Endometrium (tissue), 2 donors: ENCODE measurements around the gene GALNT7.

Experiments used
- FAIRE-seq: peaks from 2 replicates; lab custom pipeline; 2012; peaks lifted over from hg19 to GRCh38; lab: Jason Lieb, UNC
- donor health status: control.
- donor health status: control.

The GALNT7 gene

DNA sequence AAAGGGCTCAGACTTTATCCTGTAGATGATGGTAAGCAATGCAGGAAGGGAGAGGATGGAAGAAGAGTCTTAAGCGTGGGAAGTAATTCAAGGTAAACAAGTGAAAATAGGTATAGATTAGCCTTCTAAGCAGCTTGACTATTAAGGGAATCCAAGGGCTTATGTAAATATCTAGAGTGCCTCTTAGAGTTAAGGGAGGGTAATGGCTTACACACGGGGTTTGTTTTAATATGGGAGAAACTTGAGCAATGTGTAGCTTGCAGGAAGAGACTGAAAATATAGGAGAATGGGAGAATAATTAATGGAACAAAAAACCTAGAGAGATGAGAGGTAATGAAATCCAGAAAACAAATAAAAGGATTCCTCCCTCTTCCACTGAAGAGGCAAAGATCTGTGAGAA is 189.3 kb downstream of the GALNT7 start:
- FAIRE-seq: no peak

DNA sequence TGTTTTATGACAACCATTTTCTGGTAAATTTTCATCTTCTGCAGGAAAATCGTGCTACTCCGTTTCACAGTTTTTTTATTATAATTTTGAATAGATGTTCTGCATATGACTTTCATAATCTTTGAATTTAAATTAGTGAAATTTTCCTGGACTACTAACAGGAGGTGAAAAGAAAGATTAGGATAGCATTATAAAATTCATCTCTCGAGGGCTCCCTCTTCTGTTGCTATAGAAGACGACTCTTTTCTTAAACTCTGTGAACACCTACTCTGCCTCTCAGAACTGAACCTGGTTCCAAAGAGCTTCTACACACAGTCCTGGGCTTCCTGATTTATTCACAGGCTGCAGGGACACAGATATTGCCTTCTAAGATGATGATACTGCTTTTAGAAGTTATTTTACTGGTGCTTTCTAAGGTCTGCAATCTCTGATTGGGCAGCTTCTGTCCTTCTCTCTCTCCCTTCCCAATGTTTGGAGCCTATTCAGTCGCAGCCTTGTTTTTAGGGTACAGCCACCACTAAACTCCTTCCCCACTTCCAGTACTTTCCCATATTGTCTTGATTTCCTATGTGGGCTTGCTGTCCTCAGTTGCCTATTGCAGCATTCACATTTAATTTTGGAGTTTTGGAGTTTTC is 192.1 kb downstream of the GALNT7 start:
- peak; percentile 76 for FAIRE-seq

DNA sequence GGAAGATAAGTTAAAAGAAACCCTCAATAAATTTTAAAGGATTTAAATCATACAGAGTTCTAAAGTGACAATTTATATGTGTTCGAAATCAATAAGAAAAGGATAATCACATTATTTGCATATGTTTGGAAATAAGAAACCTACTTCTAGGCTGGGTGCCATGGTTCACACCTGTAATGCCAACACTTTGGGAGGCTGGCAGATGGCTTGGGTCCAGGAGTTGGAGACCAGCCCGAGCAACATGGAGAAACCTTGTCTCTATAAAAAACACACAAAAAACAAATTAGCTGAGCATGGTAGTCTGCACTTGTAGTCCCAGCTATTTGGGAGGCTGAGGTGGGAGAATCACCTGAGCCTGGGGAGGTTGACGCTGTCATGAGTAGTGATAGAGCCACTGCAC is 194.1 kb downstream of the GALNT7 start:
- no peak for FAIRE-seq

DNA sequence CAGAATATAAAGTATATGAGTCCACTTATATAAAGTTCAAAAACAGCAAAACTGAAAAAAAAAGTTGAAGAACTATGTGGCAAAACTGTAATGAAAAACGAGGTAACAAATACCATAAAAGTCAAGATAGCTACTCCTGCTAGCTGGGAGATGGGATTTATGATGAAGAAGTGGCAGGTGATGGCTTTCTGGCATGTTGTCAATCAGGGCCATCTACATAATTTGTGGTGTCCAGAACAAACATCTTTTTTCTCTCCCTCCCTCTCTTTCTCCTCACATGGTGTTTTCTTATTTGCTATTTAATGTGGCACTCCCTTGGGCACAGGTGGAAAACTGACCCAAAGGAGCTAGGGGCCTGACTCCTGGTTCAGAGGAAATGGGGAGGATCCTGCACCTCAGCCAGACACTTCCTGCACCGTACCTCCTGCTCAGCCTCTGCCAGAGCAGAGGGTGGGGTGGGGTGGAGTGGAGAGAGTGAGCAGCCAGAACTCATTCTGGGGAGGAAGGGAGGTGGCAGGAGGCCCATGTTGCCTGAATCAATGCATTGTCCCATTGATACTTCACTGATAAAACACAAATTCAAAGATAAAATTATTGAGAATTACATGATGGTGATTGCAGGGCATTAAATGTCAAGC is 196.9 kb downstream of the GALNT7 start:
- FAIRE-seq: no peak

DNA sequence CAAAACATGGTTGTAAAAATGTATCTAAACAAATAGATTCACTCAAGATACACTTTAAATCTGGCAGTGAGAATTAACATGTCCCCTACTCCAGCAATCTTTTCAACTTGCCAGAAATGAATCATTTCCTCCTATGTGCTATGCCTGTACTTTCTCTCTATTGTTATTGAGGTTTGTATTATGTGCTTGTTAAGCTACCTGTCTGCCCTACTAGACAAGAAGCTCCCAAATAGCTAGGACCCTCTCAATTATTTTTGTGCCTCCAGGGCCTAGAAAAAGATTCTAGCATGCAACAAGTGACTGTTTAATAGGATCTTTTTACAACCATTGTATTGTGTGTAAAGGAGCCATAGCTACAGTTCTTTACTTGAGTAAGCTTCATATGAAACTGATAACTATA is 198.7 kb downstream of the GALNT7 start:
- no peak for FAIRE-seq

DNA sequence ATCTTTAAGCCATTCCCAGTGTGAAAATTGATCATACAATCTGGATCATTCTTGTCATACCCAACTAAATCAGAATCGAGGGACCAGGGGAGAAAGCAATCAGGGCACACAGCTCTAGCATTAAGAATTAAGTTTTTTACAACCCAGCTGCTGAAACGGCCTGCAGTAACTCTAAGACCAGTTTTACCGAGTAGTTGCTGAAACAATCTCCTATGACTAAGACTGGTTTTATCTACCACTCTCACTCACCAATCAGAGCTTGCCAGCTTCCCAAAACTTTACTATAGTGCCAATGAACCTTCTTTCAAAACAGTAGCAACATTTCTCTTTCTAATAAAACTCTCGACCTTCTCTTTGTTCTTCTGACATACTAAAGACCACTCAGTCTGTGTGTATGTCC is 199.3 kb downstream of the GALNT7 start:
- no peak for FAIRE-seq

DNA sequence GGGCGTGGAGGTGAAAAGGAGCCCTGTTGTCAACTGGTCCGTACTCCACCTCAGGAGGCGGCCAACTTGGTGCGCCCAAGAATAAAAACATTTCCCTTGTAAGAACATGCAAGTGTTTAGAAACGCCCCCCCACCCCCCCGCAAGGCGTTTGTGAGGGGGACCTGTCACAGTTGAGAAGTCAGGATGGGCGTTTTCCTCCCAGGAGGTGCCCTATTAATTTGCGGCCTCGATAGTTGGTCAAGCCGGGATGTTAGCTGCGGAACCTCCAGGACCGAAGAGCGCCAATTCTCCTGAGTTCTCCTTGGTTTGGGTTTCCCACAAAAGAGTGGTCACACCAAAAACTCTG is 201.5 kb downstream of the GALNT7 start:
- no peak for FAIRE-seq

DNA sequence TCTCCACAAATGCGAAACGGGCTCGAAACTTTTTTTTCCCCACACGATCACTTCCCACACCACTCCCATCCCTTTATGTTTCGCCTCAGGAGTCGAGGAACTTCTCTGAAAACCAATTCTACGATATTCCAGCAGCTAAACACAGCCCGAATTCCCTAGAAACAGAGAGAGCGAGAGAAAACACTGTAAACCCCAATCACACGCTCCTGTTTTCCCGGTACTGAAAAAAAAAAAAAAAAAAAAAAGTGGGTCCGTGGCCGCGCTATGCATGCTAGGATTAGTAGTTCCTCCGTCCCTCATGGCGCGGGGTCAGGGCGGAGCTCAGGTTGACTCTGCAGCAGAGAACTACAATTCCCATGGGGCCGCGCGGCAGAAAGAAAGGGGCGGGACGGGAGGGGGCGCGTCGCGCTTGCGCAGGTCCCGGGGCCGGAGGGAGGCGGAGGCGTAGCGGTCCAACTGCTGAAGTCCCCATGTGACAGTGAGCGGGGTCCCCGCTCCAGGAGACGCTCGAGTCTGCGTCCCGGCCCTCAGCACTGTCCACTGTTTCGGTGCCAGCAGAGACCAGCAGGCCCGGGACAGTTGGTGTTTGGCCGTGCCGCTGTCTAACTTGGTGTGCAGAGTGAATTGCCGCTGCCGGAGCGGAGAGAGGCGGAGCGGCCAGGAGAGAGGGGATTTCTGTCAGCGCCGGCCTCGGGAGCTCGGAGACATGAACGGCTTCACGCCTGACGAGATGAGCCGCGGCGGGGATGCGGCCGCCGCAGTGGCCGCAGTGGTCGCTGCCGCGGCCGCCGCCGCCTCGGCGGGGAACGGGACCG is 202.1 kb downstream of the GALNT7 start, which contains the start of gene SAP30:
Gene SAP30 (plus strand): TSS at position 478 of the 815 bp plus-strand sequence. CDS start 229 bp downstream, at position 707.
- FAIRE-seq: peak; percentile 92

DNA sequence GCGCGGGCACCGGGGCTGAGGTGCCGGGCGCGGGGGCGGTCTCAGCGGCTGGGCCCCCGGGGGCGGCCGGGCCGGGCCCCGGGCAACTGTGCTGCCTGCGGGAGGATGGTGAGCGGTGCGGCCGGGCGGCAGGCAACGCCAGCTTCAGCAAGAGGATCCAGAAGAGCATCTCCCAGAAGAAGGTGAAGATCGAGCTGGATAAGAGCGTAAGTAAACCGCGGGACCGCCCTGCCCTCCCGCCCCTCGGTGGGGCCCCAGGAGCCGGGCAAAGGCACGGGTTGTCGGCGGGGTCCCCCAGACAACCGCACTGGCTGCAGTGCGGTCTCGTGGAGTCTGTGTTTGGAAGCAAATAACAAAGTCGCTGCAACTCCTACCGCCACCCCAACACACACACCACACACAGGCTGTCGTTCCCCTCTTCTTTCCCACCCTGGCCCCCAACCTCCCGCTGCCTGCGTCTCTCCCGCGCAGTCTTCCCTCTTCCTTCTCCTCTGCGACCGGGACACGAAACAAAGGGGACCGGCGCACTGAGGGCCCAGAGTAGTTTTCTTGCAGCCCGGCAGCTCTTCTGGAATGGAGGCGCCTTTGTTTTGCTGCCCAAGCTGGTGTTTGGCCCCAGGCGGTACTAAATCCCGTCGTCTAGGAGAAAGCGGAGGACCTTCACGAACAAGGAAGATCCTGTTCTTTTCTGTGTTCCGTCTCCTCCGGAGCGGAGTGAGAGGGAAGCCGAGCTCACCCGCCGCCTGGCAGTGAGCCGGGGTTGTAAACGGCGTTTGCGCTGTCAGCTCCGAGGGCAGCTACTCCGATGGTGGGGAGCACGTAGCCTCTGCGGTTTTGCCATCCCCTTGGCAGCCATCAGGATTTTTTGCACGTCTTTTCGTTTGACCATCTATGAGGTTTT is 202.9 kb downstream of the GALNT7 start:
- FAIRE-seq: no peak
